ENCODE results near the gene HBZ. TPM values are rescaled to one million over a fixed set of nuclear protein-coding genes. Genes with fewer than 3 reads are reported as not detected.

HBZ gene
- total RNA-seq, 1 experiment from 2014 or later = 1.1 TPM

DNA sequence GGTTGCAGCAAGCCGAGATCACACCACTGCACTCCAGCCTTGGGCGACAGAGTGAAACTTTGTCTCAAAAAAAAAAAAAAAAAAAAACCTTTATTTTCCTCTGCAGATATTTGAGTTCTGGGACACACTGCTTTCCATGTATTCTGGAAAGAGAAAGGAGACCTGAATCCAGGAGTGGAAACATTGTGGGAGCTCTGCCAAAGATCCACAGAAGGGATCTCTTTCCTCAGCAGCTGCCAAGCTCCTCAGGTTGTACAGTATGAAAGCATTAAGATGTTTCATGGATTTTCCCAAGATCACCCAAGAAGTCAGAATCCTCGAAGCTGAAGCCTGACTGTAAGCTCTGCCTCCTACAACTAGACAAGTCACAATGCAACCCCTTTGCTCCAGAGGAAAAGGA is 27.4 kb upstream of the HBZ start:
- Histone ChIP-seq H3K4me1 (ENCODE audit: control insufficient read depth, insufficient read depth, low read length) (no peaks in the 10 kb centered on the region), H3K4me3 (ENCODE audit: low read depth in 2 of 2, low read length in 2 of 2) (no peak overlapping the region), H3K36me3 (ENCODE audit: control insufficient read depth, insufficient read depth, low read length) (no peaks in the 10 kb centered on the region), H3K9me3 (ENCODE audit: control insufficient read depth, insufficient read depth, low read depth, low read length) (no peaks in the 10 kb centered on the region), H3K27ac (ENCODE audit: low read length) (no peak overlapping the region), H3K27me3 (ENCODE audit: control insufficient read depth, insufficient read depth, low read length) (no peaks in the 10 kb centered on the region)
- no peak for TF ChIP-seq POLR2AphosphoS5 (IDR thresholded peaks at IDR 0.05; ENCODE audit: low read depth, low read length)
- TF ChIP-seq SIN3A (IDR thresholded peaks at IDR 0.05; ENCODE audit: borderline replicate concordance, insufficient read depth, low read depth, low read length) = no peak
- TF ChIP-seq, protein P1, sequence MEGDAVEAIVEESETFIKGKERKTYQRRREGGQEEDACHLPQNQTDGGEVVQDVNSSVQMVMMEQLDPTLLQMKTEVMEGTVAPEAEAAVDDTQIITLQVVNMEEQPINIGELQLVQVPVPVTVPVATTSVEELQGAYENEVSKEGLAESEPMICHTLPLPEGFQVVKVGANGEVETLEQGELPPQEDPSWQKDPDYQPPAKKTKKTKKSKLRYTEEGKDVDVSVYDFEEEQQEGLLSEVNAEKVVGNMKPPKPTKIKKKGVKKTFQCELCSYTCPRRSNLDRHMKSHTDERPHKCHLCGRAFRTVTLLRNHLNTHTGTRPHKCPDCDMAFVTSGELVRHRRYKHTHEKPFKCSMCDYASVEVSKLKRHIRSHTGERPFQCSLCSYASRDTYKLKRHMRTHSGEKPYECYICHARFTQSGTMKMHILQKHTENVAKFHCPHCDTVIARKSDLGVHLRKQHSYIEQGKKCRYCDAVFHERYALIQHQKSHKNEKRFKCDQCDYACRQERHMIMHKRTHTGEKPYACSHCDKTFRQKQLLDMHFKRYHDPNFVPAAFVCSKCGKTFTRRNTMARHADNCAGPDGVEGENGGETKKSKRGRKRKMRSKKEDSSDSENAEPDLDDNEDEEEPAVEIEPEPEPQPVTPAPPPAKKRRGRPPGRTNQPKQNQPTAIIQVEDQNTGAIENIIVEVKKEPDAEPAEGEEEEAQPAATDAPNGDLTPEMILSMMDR (IDR thresholded peaks at IDR 0.05) = no peak
- TF ChIP-seq REST (IDR thresholded peaks at IDR 0.05; ENCODE audit: insufficient read depth in 1 of 2, low read depth in 2 of 2, low read length in 1 of 2) = no peak
- no peak for TF ChIP-seq TCF7L2 (IDR thresholded peaks at IDR 0.05; ENCODE audit: low read depth, low read length)
- CTCF ChIA-PET = interaction anchor here (0.6 kb wide), 1 partner anchor 238 kb away, joined by 4 read pairs; no protein-coding TSS in a partner anchor
- no TSS peak for BruUV-seq (replicated peaks)
- no peak for ATAC-seq
- intact Hi-C loops (cut with micrococcal nuclease; ENCODE audit: unreplicated experiment) (no loop called here), in situ Hi-C loops (cut with HindIII; ENCODE audit: low pct_unique_long_range_greater_than_20kb, low sequenced_read_pairs) (no loop called here)
- DNase-seq (ENCODE audit: low read depth, low spot score) = no peak
- POLR2A ChIA-PET = no interaction called here

- in situ Hi-C loops (cut with HindIII; ENCODE audit: low pct_unique_long_range_greater_than_20kb, low sequenced_read_pairs) = no loop called here
- Histone ChIP-seq H3K4me3 (ENCODE audit: low read depth in 2 of 2, low read length in 2 of 2) (no peak overlapping the region), H3K27me3 (ENCODE audit: control insufficient read depth, insufficient read depth, low read length) (no peaks in the 10 kb centered on the region), H3K9me3 (ENCODE audit: control insufficient read depth, insufficient read depth, low read depth, low read length) (no peaks in the 10 kb centered on the region), H3K27ac (ENCODE audit: low read length) (no peak overlapping the region), H3K36me3 (ENCODE audit: control insufficient read depth, insufficient read depth, low read length) (no peaks in the 10 kb centered on the region; the same call in 1 of the 2 replicates), H3K4me1 (ENCODE audit: control insufficient read depth, insufficient read depth, low read length) (no peaks in the 10 kb centered on the region)
- POLR2A ChIA-PET = no interaction called here
- BruUV-seq (replicated peaks) = no TSS peak
- ATAC-seq (no peak), DNase-seq (ENCODE audit: low read depth, low spot score) (no peak)
- intact Hi-C loops (cut with micrococcal nuclease; ENCODE audit: unreplicated experiment) = no loop called here
- CTCF ChIA-PET = no interaction called here
- TF ChIP-seq POLR2AphosphoS5 (IDR thresholded peaks at IDR 0.05; ENCODE audit: low read depth, low read length) = no peak
- TF ChIP-seq, protein P1 (IDR thresholded peaks at IDR 0.05) = no peak
- no peak for TF ChIP-seq SIN3A (IDR thresholded peaks at IDR 0.05; ENCODE audit: borderline replicate concordance, insufficient read depth, low read depth, low read length)
- TF ChIP-seq TCF7L2 (IDR thresholded peaks at IDR 0.05; ENCODE audit: low read depth, low read length) = no peak
- no peak for TF ChIP-seq REST (IDR thresholded peaks at IDR 0.05; ENCODE audit: insufficient read depth in 1 of 2, low read depth in 2 of 2, low read length in 1 of 2)
Observed at GRCh38 chr16:129075-129474, 23.4 kb upstream of the HBZ start.

All from Panc1 (cell line).